WI38 (cell line): Measurements from ENCODE around the gene MGMT.

Experiments used
- H3K4me3 ChIP-seq: 2 replicates; pipeline ENCODE4 v1.5.1; 2011; ENCODE audit warnings: low read depth, mild to moderate bottlenecking, control low read depth, low read length
- TF ChIP-seq, protein P1 (sequence below): IDR thresholded peaks from 2 replicates; pipeline ENCODE4 v1.5.1; 2012; ENCODE audit warnings: low read depth, mild to moderate bottlenecking, control low read depth, low read length

The MGMT gene

DNA sequence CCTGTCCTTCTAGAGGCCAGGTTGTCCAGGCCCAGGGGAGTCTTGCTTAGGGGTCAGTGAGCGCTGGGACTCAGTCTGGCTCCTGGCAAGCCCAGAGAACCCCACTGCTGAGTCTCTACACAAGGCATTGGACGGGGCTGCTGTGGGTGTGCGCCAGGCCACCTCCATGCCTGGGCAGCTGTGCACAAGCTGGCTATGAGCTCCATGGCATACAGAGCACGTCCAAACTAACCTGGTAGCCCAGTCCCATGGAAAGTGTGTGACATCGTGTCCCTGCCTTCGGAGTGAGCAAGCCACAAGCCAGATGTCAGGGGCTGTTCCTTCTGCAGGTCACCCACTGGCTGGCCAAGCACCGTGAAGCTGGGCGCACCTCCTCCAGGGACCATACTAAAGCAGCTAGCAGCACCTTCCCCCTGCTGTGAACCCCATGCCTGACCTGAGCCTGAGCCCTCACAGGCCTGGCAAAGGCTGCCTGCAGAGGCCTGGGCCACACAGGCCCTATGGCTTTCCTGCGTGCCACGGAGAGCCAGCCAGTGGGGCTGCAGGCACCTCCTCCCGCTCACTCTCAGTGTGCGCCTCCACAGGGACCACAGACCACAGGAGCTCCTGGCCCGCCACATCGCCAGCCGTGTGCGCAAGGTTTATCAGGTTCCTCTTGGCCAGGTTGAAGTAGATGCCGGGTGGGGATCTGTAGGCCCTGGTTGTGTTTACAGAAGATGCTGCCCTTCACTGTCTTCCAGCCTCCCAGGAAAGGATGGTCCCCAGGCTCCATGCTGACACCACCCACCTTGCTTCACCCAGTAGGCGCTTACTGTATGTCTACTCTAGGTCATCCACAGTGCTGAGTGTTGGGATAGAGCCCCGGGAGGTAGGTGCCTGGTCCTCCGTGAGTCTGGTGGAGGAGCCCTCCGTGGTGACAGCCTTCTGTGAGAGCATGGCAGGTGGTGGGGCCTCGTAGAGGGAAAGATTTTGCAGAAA lies 277.4 kb downstream of the MGMT start:
- H3K4me3 ChIP-seq = no peak overlapping the region
- TF ChIP-seq, protein P1, sequence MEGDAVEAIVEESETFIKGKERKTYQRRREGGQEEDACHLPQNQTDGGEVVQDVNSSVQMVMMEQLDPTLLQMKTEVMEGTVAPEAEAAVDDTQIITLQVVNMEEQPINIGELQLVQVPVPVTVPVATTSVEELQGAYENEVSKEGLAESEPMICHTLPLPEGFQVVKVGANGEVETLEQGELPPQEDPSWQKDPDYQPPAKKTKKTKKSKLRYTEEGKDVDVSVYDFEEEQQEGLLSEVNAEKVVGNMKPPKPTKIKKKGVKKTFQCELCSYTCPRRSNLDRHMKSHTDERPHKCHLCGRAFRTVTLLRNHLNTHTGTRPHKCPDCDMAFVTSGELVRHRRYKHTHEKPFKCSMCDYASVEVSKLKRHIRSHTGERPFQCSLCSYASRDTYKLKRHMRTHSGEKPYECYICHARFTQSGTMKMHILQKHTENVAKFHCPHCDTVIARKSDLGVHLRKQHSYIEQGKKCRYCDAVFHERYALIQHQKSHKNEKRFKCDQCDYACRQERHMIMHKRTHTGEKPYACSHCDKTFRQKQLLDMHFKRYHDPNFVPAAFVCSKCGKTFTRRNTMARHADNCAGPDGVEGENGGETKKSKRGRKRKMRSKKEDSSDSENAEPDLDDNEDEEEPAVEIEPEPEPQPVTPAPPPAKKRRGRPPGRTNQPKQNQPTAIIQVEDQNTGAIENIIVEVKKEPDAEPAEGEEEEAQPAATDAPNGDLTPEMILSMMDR = no peak

DNA sequence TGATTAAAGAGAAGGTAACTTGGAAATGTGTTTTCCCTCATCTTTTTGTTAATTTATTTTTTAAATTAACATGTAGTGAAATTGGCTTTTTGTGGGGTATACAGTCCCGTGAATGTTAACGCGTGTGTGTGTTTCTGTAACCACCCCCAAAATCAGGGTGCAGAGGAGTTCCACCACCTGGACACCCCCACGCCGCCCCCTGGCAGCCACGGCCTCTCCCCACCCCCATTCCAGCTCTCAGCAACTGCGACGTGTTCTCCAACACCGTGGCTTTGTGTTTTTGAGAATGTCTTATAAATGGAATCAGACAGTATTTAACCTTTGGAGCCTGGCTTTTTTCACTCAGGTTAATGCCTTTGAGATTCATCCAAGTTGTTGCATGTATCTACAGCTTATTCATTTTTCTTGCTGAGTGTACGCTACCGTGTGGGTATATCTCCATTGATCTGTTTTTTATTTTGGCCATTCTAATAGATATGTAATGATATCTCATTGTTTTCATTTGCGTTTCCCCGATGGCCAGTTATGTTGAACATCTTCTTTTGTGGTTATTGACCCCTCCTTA lies 278.2 kb downstream of the MGMT start:
- no peak overlapping the region for H3K4me3 ChIP-seq

DNA sequence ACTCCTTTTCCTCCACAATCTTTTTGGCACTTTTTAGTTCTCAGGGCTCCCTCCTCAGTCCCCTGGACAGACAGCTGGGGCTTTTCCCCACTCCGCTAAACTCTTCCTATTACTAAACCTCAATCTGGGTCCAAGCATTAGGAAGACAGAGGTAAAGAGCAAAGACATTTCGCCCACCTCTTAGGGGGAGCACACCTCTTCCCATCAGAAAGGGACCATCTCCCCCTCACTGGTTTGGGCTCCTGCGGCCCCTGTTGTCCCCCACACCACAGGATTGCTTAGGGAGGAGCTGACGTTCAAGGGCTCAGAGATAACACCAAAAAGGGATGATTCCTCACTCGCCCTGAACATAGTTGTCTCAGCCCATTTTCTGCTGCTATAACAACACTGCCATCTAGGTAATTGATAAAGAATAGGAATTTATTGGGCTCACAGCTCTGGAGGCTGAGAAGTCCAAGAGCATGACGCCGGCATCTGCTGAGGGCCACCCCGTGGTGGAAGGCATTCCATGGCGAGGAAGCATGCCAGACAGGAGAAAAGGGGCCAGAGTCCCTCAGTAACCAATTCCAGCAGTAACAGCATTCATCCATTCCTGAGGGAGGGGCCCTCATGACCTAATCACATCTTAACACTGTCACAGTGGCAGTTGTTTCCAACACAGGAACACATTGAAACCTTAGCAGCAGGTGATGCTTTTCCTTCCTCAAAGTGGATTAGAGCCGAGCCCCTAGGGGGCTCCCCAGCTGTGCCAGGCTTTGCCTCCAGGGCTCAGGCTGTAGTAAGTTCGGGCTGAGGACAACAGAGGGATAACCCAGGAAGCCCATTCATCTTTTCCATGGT lies 287.4 kb downstream of the MGMT start:
- TF ChIP-seq, protein P1 = no peak
- H3K4me3 ChIP-seq = no peak overlapping the region

More for the DNA sequence above, 278.2 kb downstream of the MGMT start:
- TF ChIP-seq, protein P1 = no peak

DNA sequence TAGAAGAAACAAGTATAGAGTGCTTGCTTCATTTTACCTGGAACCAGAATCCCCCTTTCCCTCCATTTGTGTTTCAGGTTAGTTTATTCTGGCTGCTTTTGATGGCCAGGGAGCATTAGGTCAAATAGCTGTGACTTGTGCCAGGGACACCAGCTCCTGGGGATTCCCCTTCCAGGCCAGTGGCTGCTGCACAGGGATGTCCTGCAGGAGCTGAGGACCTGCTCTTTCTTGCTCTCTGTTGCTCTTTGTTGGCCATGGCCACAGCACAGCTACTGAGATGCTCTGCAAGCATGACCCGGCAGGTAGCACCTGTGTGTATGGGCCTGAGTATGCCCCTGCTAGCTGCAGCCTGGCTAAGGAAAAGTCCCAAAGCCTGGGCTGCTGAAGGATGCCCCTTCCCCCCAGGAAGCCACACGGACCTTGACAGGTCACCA lies 288.1 kb downstream of the MGMT start:
- TF ChIP-seq, protein P1 = no peak
- no peak overlapping the region for H3K4me3 ChIP-seq

DNA sequence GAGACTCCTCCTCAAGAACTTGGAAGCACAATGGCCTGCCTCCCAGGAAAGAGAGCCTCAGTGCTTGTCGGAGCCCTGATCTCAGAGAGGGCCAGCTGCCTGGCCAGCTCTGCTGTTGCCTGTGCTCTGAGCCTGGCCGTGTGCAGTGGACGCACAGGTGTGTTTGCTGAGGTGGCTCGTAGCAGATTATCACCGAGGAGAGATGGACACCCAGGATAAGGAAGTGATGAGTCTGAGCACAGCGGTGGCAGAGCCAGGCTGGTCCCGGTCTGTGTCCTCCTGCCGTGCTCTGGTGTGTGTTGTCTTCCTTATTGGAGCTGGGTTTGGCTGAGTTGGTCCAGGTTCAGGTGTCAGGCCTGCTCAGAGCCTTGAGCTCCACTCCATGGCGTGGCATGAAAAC lies 288.6 kb downstream of the MGMT start:
- TF ChIP-seq, protein P1 = no peak
- no peak overlapping the region for H3K4me3 ChIP-seq

DNA sequence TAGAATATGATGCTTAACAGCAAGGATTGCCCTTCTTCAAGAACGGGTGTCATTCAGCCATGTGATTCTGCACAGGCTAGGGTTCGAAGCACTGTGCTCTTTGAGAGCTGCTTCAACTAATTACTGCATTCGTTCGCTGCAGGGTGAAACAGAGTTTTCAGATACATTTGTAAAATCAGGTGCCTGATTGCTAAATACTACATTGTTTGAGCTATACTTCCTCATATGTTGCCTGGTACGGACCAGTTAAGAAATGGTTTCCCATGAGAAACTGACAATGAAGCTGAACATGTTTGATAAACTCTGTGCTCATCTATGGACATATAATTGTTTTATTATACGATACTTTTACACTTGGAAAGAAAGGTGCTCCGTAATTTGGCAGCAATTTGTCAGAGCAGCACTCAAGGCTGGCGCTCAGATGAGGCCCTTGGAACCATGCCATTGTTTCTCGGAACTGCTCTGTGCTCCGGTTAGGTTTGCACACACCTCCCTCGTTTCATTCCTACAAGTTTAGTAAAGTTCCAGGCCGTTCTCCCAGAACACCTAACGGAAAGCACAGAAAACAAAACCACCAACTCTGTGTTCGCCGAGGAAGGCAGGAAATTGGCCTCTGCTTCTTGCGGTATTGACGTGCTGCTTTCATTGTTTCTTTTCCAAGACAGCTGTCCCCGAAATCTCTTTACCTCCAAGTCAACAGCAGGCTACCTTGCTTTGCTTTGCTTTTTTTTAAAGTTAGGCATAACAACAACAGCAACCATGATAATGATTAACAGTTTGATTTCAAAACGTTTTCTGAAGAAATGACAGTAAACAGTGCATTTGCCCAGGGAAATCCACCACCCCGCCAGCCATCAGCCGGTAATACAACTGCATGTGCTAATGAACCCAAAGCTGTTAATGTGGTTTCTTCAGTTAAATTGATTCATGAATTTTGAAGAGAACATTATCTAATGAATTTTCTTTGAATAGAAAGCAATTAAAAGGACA lies 290.2 kb downstream of the MGMT start:
- H3K4me3 ChIP-seq = no peak overlapping the region
- TF ChIP-seq, protein P1 = no peak
